GM12878 (cell line): ENCODE results near the gene ZMYM5. TPM values are rescaled to one million over a fixed set of nuclear protein-coding genes. Genes with fewer than 3 reads are reported as not detected.

Experiments
- BRCA1 ChIP-seq: IDR thresholded peaks from 2 replicates; pipeline ENCODE4 v1.6.1; 2011; ENCODE audit warnings: low read depth, low read length, improper control_type of control experiment
- CEBPZ ChIP-seq: fragments of 150-350 bp; IDR thresholded peaks from 2 replicates; pipeline ENCODE4 v1.6.1; 2016; ENCODE audit warnings: low read depth, low read length
- CHD2 ChIP-seq: IDR thresholded peaks from 2 replicates; pipeline ENCODE4 v1.6.1; 2011; ENCODE audit warnings: low read depth, low read length, improper control_type of control experiment, borderline replicate concordance
- E2F8 ChIP-seq: fragments of 450-650 bp; IDR thresholded peaks from 2 replicates; pipeline ENCODE4 v1.6.1; 2018; ENCODE audit warnings: mild to moderate bottlenecking, low read depth, moderate library complexity; ENCODE audit not compliant: partially characterized antibody
- EED ChIP-seq: sonication (generic); IDR thresholded peaks from 2 replicates; pipeline ENCODE4 v1.6.1; 2016; ENCODE audit warnings: antibody characterized with exemption, low read depth
- GABPA ChIP-seq: IDR thresholded peaks from 2 replicates; pipeline ENCODE4 v1.6.1; 2014; ENCODE audit warnings: antibody characterized with exemption, low read depth, mild to moderate bottlenecking, inconsistent platforms
- HDAC6 ChIP-seq: fragments of 200-600 bp; sonication (generic); IDR thresholded peaks from one replicate; pipeline ENCODE4 v1.8.0; 2017; ENCODE audit warnings: antibody characterized with exemption; ENCODE audit not compliant: unreplicated experiment
- HSF1 ChIP-seq: fragments of 150-350 bp; IDR thresholded peaks from 2 replicates; pipeline ENCODE4 v1.6.1; 2014; ENCODE audit warnings: mild to moderate bottlenecking, low read depth, low read length
- KAT2A ChIP-seq: conservative IDR thresholded peaks from 2 replicates; pipeline ENCODE4 v1.6.1; 2011; ENCODE audit warnings: low read depth, low read length; ENCODE audit not compliant: control insufficient read depth
- MAX ChIP-seq: IDR thresholded peaks from 2 replicates; pipeline ENCODE4 v1.6.1; 2012; ENCODE audit warnings: low read depth, low read length, improper control_type of control experiment
- MLLT1 ChIP-seq: fragments of 450-650 bp; IDR thresholded peaks from 2 replicates; pipeline ENCODE4 v1.6.1; 2016; ENCODE audit warnings: mild to moderate bottlenecking
- MYC ChIP-seq: IDR thresholded peaks from 2 replicates; pipeline ENCODE4 v1.6.1; 2011; ENCODE audit warnings: mild to moderate bottlenecking, low read length, moderate library complexity, inconsistent platforms; ENCODE audit not compliant: insufficient read depth, insufficient replicate concordance, insufficient read length, severe bottlenecking
- NFXL1 ChIP-seq: fragments of 450-650 bp; IDR thresholded peaks from 2 replicates; pipeline ENCODE4 v1.6.1; 2017; ENCODE audit warnings: antibody characterized with exemption, mild to moderate bottlenecking, borderline replicate concordance
- NFYA ChIP-seq: IDR thresholded peaks from 2 replicates; pipeline ENCODE4 v1.6.1; 2011; ENCODE audit warnings: low read depth, mild to moderate bottlenecking, low read length, improper control_type of control experiment, borderline replicate concordance
- NFYB ChIP-seq: IDR thresholded peaks from 2 replicates; pipeline ENCODE4 v1.6.1; 2011; ENCODE audit warnings: low read depth, mild to moderate bottlenecking, low read length, improper control_type of control experiment, moderate library complexity; ENCODE audit not compliant: insufficient read depth
- RBBP5 ChIP-seq: fragments of 200-600 bp; sonication (generic); conservative IDR thresholded peaks from 2 replicates; pipeline ENCODE4 v1.6.1; 2016
- TARDBP ChIP-seq: IDR thresholded peaks from 2 replicates; pipeline ENCODE4 v1.6.1; 2016; ENCODE audit warnings: borderline replicate concordance
- TBL1XR1 ChIP-seq: IDR thresholded peaks from 2 replicates; pipeline ENCODE4 v1.6.1; 2012; ENCODE audit warnings: low read depth, low read length, improper control_type of control experiment
- TCF7 ChIP-seq: IDR thresholded peaks from 2 replicates; pipeline ENCODE4 v1.6.1; 2014; ENCODE audit warnings: antibody characterized with exemption, borderline replicate concordance
- YBX1 ChIP-seq: fragments of 450-650 bp; IDR thresholded peaks from 2 replicates; pipeline ENCODE4 v1.6.1; 2016; ENCODE audit warnings: antibody characterized with exemption
- ZNF24 ChIP-seq: fragments of 450-650 bp; IDR thresholded peaks from 2 replicates; pipeline ENCODE4 v1.6.1; 2017; ENCODE audit warnings: antibody characterized with exemption, mild to moderate bottlenecking
- polyA plus RNA-seq, 11 experiments: library from polyadenylated mRNA; depleted of rRNA in 4 of 11; unstranded in 6 of 11; stranded (reverse) in 5 of 11; fragments of >200 nt; fragmentation: Nextera tagmentation in 4 of 11; fragmentation: Illumina TruSeq in 1 of 11; extraction: Ambion mirVana in 4 of 11; extraction: Trizol in 1 of 11; gene quantifications; 1 replicate in 1 of 11; 2 replicates in 10 of 11; pipeline versions ENCODE4 v1.2.1 to v1.2.3, GENCODE V29; 2011 to 2016; ENCODE audit warnings: inconsistent platforms in 2 of 11, missing spikeins in 2 of 11, low read depth in 1 of 11
- total RNA-seq, 4 experiments: library from RNA; depleted of rRNA in 3 of 4; stranded (reverse); fragments of >200 nt in 3 of 4; fragmentation: Illumina TruSeq in 1 of 4; extraction: Trizol in 1 of 4; gene quantifications; 2 replicates each; pipeline versions ENCODE4 v1.2.1 to v1.2.3, GENCODE V29; 2013 to 2021

The ZMYM5 gene
- total and polyA plus RNA-seq, 10 of the 15 experiments (the other 5 are each of a cell fraction or from before 2014, with no cell fraction given) = 7.1 to 13.7 (median 10.6) TPM

DNA sequence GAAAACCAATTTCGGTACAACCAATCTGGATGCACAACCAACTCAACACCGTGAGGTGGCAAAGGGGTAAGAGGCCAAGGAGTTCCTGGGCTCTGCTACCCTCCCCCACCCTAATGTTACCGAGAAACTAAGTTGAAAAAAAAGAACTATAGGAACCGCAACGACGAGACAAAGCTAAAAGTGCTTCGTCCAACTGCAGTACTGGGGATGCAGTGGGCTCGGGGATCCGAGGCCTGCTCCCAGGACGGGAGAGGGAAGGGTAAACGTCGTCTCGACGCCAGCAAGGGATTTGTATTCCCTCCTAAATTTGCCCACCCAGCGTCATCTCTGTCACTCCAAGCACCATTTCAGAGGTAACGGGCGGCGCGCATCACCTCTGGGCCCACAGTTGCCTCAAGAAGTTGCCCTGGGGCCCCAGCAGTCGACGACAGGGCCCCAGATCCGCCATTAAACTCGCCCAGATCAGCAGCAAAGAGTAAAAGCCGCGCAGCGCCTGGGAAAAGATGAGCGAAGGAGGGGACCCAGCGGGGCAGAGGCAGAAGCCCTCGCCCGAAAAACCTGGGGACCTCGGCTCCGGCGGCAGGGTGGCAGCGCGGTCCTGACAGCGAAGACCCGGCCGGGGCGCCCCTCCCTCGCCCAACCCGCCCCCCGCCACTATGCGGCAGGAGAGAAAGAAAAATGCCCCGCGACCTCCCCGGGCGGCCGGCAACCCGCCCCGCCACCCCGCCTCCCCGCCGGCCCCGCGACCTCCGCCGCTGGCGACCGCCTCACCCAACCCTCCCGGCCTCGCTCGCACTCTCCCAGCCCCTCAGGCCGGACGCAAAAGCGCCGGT, 752 bp downstream of the ZMYM5 start (continued):
- TF ChIP-seq YBX1 (no peak), NFXL1 (no peak), RBBP5 (no peak), MLLT1 (0 out of 2 replicates have a peak, but pooled peaks have one; percentile 35), TBL1XR1 (no peak), GABPA (no peak), CEBPZ (no peak), CHD2 (0 out of 2 replicates have a peak, but pooled peaks have one; percentile 41), NFYB (no peak), MAX (no peak), HDAC6 (no peak), E2F8 (no peak), MYC (no peak), HSF1 (no peak), KAT2A (no peak), TARDBP (no peak), BRCA1 (no peak), NFYA (no peak), EED (no peak; the same call in 1 of the 2 replicates), ZNF24 (no peak), TCF7 (no peak)
